B cell (primary cell): Measurements from ENCODE around the gene USP12. TPM values are rescaled to one million over a fixed set of nuclear protein-coding genes. Genes with fewer than 3 reads are reported as not detected.
"Not testable (repeated sequence)": the region's sequence is repeated elsewhere in the genome, so short reads cannot be mapped to it uniquely, and the experiment has no call there.

Experiments
- ATAC-seq: fragments of 200-7000 bp; cut with Tn5 transposase; one replicate; pipeline ENCODE4 v1.10.0; 2021; ENCODE audit warnings: low read depth, mild to moderate bottlenecking, moderate number of reproducible peaks, moderate library complexity
- CTCF ChIA-PET: fragments of 350-600 bp; sonication (Branson Sonifier 250); formaldehyde crosslinking; loops from one replicate; lab custom pipeline; 2021; ENCODE audit warnings: antibody characterized with exemption, inconsistent platforms; lab: Charles Lee
- POLR2A ChIA-PET: fragments of 350-600 bp; sonication (Branson Sonifier 250); formaldehyde crosslinking; loops from one replicate; lab custom pipeline; 2021; ENCODE audit warnings: antibody characterized with exemption; lab: Charles Lee
- DNase-seq: peaks from one replicate; pipeline ENCODE4 v3.0.0; 2013
- H2AFZ ChIP-seq: 2 replicates; pipeline ENCODE4 v1.6.1; 2012; ENCODE audit warnings: mild to moderate bottlenecking, low read depth, low read length; ENCODE audit not compliant: insufficient read depth, poor library complexity, severe bottlenecking
- H3K27ac ChIP-seq, 2 donors: 1 replicate in 1 of 2; 2 replicates in 1 of 2; pipeline ENCODE4 v1.5.1; 2012 to 2013; ENCODE audit warnings: low read length in 2 of 2, mild to moderate bottlenecking in 2 of 2, moderate library complexity in 1 of 2
- H3K27me3 ChIP-seq, 4 experiments: fragments of 200-600 bp in 1 of 4; sonication (generic) in 1 of 4; replicated peaks in 1 of 4; 1 replicate in 2 of 4; 2 replicates in 2 of 4; pipeline versions ENCODE4 v1.6.1 to v1.7.0; 2013 to 2016; ENCODE audit warnings: low read length in 3 of 4, mild to moderate bottlenecking in 2 of 4, mixed read lengths in 1 of 4, moderate library complexity in 1 of 4; ENCODE audit not compliant: insufficient read depth in 4 of 4, control insufficient read depth in 3 of 4; ENCODE audit errors: control extremely low read depth in 1 of 4
- H3K36me3 ChIP-seq, 2 experiments: replicated peaks in 1 of 2; 1 replicate in 1 of 2; 2 replicates in 1 of 2; pipeline versions ENCODE4 v1.6.1 to v1.7.1; 2013; ENCODE audit warnings: low read length in 1 of 2; ENCODE audit not compliant: insufficient read depth in 2 of 2, control insufficient read depth in 1 of 2; ENCODE audit errors: control extremely low read depth in 1 of 2, extremely low read depth in 1 of 2
- H3K4me1 ChIP-seq, 2 donors: fragments of 200-600 bp in 1 of 2; sonication (generic) in 1 of 2; 1 replicate in 1 of 2; 2 replicates in 1 of 2; pipeline versions ENCODE4 v1.5.1 to v1.6.1; 2013 to 2017; ENCODE audit warnings: low read length in 2 of 2; ENCODE audit not compliant: control insufficient read depth in 2 of 2, insufficient read depth in 2 of 2
- H3K4me2 ChIP-seq: replicated peaks from 2 replicates; pipeline ENCODE3; 2012; ENCODE audit warnings: mild to moderate bottlenecking, low read depth, low read length; ENCODE audit not compliant: poor library complexity, severe bottlenecking
- H3K4me3 ChIP-seq, 5 experiments: fragments of 200-600 bp in 1 of 5; sonication (generic) in 1 of 5; 1 replicate in 3 of 5; 2 replicates in 2 of 5; pipeline versions ENCODE4 v1.5.1 to v1.7.0; 2011 to 2016; ENCODE audit warnings: low read length in 4 of 5, mild to moderate bottlenecking in 4 of 5, low read depth in 2 of 5, control low read depth in 1 of 5, moderate library complexity in 1 of 5; ENCODE audit not compliant: insufficient read depth in 1 of 5; ENCODE audit errors: control extremely low read depth in 1 of 5, extremely low read depth in 1 of 5
- H3K79me2 ChIP-seq: fragments of 200-600 bp; sonication (generic); one replicate; pipeline ENCODE4 v1.6.0; 2016; ENCODE audit warnings: low read length; ENCODE audit not compliant: control insufficient read depth, insufficient read depth
- H3K9ac ChIP-seq: fragments of 200-600 bp; sonication (generic); 2 replicates; pipeline ENCODE4 v1.6.1; 2017; ENCODE audit warnings: mild to moderate bottlenecking, low read length, moderate library complexity
- H3K9me3 ChIP-seq, 3 donors: one replicate each; pipeline versions ENCODE4 v1.6.1 to v1.7.1; 2013; ENCODE audit warnings: low read length in 2 of 3; ENCODE audit not compliant: control insufficient read depth in 2 of 3, insufficient read depth in 1 of 3; ENCODE audit errors: control extremely low read depth in 1 of 3
- H4K20me1 ChIP-seq: 2 replicates; pipeline ENCODE4 v1.6.0; 2012; ENCODE audit warnings: mild to moderate bottlenecking, low read length; ENCODE audit not compliant: insufficient read depth, control insufficient read depth, poor library complexity, severe bottlenecking
- H3K27ac Mint-ChIP-seq: one replicate; pipeline ENCODE4 v1.8.0; 2021; ENCODE audit warnings: mixed read lengths
- H3K27me3 Mint-ChIP-seq: one replicate; pipeline ENCODE4 v1.8.0; 2021; ENCODE audit warnings: mixed read lengths
- H3K4me1 Mint-ChIP-seq: one replicate; pipeline ENCODE4 v1.8.0; 2021; ENCODE audit warnings: mixed read lengths
- H3K4me3 Mint-ChIP-seq: one replicate; pipeline ENCODE4 v1.8.0; 2021; ENCODE audit warnings: mixed read lengths
- H3K9me3 Mint-ChIP-seq: one replicate; pipeline ENCODE4 v1.8.0; 2022; ENCODE audit warnings: mixed read lengths; ENCODE audit not compliant: insufficient read depth
- CTCF ChIP-seq: fragments of 200-600 bp; IDR thresholded peaks from one replicate; pipeline ENCODE4 v1.8.0; 2022; ENCODE audit warnings: antibody characterized with exemption, mild to moderate bottlenecking
- EZH2 ChIP-seq: IDR thresholded peaks from 2 replicates; pipeline ENCODE4 v1.6.1; 2012; ENCODE audit warnings: borderline replicate concordance, low read depth, mild to moderate bottlenecking, moderate library complexity, low read length; ENCODE audit not compliant: insufficient read depth, poor library complexity, severe bottlenecking
- WGBS: methylation state at CpG from one replicate; pipeline ENCODE4 v1.1.5; 2013; ENCODE audit warnings: missing lambda C conversion rate; ENCODE audit not compliant: insufficient coverage; 5-methylcytosine and 5-hydroxymethylcytosine counted together
- intact Hi-C: fragments of 100-400 bp; cut with micrococcal nuclease; formaldehyde crosslinking; loops from one replicate; pipeline ENCODE4 v1.10.0; 2022
- polyA plus RNA-seq: library from polyadenylated mRNA; depleted of rRNA; stranded (reverse); fragments of >200 nt; gene quantifications from 2 replicates; pipeline ENCODE4 v1.2.3, GENCODE V29; 2012
- total RNA-seq, 2 donors: library from RNA; stranded (reverse); fragments of 120-200 nt in 1 of 2; gene quantifications; 1 replicate in 1 of 2; 2 replicates in 1 of 2; pipeline versions ENCODE4 v1.2.3 to v1.2.4, GENCODE V29; 2013 to 2022

Gene USP12
- total and polyA plus RNA-seq, 2 donors (not counting 1 experiment from before 2014, with no cell fraction given), result 21.7 to 46.3 TPM

- Histone ChIP-seq H3K79me2 (peaks cover 100% of the 10 kb centered on the region), H3K4me2 (no peak overlapping the region), H2AFZ (no peak overlapping the region), H3K4me3 (no peak overlapping the region), H3K9ac (no peak overlapping the region), H3K27me3 (no peaks in the 10 kb centered on the region), H3K4me1 (peaks cover 2 to 20% of the 10 kb centered on the region in 2 donors), H3K9me3 (peaks cover 1 to 14% (median 7%) of the 10 kb centered on the region in 3 donors), H4K20me1 (peaks cover 71% of the 10 kb centered on the region), H3K36me3 (no peaks in the 10 kb centered on the region), H3K27ac (no peak overlapping the region)
- ATAC-seq (no peak), DNase-seq (no peak)
- POLR2A ChIA-PET, result no interaction called here
- WGBS, result 86% methylated on average over 5 of the region's 5 CpGs
- CTCF ChIA-PET, result no interaction called here
- H3K9me3 Mint-ChIP-seq, result peaks cover 2% of the 10 kb centered on the region
- intact Hi-C loops, result no loop called here
- H3K4me1 Mint-ChIP-seq, result peaks cover 53% of the 10 kb centered on the region
- H3K27me3 Mint-ChIP-seq, result no peaks in the 10 kb centered on the region
- no peak overlapping the region for H3K4me3 Mint-ChIP-seq
- no peak overlapping the region for H3K27ac Mint-ChIP-seq
- no peak for TF ChIP-seq CTCF
- TF ChIP-seq EZH2, result no peak
Observed at GRCh38 chr13:27141746-27142145, 29.9 kb downstream of the USP12 start.

- H3K27ac ChIP-seq, POLR2A ChIA-PET, H3K9me3 Mint-ChIP-seq, H3K4me2 ChIP-seq, H3K27ac Mint-ChIP-seq, H3K27me3 Mint-ChIP-seq, DNase-seq, intact Hi-C loops, ATAC-seq, CTCF ChIA-PET, H2AFZ ChIP-seq, H3K4me3 Mint-ChIP-seq, H3K36me3 ChIP-seq, H3K4me3 ChIP-seq, H3K27me3 ChIP-seq, H3K9ac ChIP-seq: not testable (repeated sequence)
- Histone ChIP-seq H3K4me1 (peaks cover 0 to 15% of the 10 kb centered on the region in 2 donors), H3K79me2 (peaks cover 99% of the 10 kb centered on the region), H3K9me3 (peaks cover 1 to 14% (median 7%) of the 10 kb centered on the region in 3 donors), H4K20me1 (peaks cover 72% of the 10 kb centered on the region)
- H3K4me1 Mint-ChIP-seq, result peaks cover 47% of the 10 kb centered on the region
- 100% methylated on average over 2 of the region's 5 CpGs for WGBS
Observed at GRCh38 chr13:27141159-27141558, 30.5 kb downstream of the USP12 start.
